Measurements from ENCODE around the gene ACSM4. TPM values are rescaled to one million over a fixed set of nuclear protein-coding genes. Genes with fewer than 3 reads are reported as not detected.
"Not testable (repeated sequence)": the region's sequence is repeated elsewhere in the genome, so short reads cannot be mapped to it uniquely, and the experiment has no call there.

Gene ACSM4
- total RNA-seq, 1 donor from 2014 or later: not detected

GRCh38 chr12:7337790-7338189 lies 33.9 kb downstream of the ACSM4 start:
- not testable (repeated sequence) for DNase-seq

DNA sequence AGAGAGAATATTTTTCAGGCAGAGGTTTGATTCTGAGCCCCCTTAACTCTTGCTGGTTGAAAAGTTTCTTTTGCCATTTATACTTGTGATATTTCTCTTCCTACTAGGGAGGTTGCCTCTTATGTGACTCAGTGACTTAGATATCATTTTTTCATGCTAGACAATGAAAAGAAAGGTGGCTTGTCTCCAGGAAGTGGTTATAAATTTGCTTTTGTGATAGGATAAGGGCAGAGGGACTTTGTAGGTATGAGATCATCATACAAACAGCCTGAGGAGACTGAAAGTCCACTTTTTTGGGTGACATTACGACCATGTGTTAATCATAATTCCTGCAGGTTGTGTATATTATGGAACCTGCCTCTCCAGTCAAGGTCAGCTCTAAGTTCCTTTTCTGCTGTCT lies 35.8 kb downstream of the ACSM4 start:
- no peak for DNase-seq

DNA sequence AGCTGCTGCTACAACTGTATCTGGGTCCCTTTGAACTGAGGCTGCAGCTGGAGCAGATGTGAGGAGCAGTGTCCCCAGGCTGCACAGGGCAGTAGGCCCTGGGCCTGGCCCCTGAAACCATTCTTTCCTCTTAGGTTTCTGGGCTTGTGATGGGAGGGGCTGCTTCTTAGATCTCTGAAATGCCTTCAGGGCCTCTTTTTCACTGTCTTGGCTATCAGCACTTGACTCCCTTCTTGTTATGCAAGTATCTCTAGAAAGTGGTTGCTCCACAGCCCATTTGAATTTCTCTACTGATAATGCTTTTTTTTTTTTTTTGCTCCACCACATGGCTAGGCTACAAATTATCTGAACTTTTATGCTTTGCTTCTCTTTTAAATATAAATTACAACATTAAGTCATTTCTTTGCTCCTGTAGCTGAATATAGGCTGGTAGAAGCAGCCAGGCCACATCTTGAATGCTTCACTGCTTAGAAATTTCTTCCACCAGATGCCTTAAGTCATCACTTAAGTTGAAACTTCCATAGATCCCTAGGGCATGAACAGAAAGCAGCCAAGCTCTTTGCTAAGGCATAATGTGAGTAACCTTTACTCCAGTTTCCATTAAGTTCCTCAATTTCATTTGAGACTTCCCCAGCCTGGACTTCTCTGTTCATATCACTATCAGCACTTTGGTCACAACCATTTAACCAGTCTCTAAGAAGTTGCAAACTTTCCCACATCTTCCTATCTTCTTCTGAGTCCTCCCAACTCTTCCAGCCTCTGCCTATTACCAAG lies 41.1 kb downstream of the ACSM4 start:
- DNase-seq: no peak

DNA sequence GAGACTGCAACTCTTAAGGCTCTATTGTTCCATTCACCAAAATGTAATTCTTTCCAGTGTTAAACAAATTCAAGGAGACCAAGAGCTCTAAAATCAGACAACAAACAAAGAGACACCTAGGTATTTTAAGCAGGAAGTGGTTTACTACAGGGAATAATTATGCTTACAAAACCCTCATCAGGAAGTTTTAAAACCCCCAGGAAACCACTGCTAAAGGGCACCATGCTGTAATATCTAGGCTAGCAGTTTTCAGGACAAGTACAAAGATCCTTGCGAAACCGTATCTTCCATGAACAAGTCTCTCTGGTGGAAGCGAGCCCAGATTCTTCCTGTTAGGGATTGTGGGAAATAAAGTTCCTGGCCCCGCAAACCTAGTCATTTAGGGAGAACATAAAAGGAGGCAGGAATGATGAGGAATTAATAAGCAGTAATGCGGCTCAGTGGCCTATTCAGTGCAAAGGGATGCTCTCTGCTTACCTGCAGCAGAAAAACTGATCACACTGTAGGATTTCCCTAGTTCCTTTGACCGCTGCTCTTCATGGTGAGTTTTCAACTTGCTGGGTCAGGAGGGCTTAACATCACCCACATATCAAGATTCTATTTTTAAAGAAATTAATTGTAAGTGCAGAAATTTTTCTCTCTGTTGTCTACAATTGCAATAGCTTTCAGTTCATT lies 42.8 kb downstream of the ACSM4 start:
- no peak for DNase-seq

DNA sequence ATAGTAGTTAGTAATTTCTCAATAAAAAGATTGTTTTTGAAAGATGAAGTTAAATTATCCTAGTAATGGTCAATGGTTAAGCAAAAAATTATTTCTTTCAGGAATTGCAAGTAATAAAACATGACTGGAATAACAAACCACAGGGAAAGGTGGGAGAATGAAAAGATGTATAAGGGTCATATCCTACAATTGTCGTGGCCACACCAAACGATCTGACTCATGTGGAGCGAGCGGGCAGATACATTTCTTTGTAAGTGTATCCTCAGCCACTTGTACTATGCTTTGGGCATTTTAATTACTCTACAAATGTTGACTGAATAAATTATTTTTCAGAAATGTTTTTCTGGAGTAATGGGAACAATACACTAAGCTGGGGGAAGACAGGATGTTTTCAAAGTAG lies 45.5 kb downstream of the ACSM4 start:
- peak; percentile 75 for DNase-seq

- no peak for DNase-seq
Observed at GRCh38 chr12:7351177-7351576, 47.3 kb downstream of the ACSM4 start.

DNA sequence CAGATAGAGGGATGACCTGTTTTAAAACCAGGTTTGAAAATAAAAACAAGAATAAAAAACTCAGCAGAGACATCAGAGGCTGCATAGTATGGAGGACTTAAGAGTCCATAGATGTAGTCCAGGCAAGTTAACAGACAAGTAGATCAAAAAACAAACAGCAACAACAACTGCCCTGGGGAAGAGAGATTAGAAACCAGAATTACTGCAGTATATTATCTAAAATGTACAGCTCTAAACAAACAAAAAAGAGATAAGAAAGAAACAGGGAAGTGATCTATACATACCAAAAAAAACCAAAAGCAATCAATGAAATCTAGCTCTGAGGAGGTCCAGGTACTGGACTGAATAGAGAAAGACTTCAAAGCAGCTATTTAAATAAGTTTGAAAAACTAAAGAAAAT lies 48.8 kb downstream of the ACSM4 start:
- no peak for DNase-seq

DNA sequence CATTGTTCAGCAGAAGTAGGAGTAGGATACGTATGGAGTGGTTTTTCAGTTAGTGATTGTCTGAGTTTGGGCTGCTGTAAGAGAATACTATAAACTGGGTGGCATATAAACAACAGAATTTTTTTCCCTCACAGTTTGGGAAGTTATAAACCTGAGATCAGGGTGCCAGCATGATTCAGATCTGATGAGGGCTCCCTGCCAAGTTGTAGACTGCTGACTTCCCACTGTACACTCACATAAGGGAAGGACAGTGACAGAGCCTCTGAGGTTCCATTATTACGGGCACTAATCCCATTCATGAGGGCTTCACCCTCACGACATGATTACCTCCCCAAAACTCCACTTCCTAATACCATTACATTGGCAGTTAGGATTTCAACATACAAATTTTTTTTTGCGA lies 50.7 kb downstream of the ACSM4 start:
- DNase-seq: peak; percentile 63

DNA sequence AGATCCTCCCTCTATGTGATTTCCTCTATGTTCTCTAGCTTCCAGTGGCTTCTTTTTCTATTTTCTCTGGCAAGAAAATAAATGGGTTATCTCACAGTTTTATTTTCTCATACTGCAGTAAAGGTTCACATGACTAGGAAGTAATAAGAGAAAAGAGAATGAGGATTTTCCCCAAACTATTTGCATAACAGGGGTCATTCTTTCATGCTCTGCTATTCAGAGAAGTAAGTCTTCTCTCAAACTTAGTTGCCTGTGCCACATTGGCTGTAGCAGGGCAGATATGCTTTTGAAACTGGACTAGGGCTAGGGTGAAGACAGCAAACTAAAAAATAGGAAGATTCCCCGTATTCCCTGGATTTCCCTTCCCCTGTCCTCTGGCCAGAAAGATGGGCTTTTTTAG lies 57.4 kb downstream of the ACSM4 start:
- DNase-seq: no peak

DNA sequence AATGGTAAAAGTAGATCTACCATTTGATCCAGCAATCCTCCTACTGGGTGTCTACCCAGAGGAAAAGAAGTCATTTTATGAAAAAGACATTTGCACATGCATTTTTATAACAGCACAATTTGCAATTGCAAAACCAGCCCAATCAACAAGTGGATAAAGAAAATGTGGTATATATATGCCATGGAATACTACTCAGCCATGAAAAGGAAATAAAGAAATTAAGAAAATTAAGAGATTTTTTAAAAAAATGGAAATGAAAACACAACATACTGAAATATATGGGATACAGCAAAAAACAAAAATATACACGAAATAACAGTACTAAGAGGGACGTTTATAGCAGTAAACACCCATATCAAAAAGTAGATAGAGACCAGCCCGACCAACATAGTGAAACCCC lies 58.9 kb downstream of the ACSM4 start:
- no peak for DNase-seq

DNA sequence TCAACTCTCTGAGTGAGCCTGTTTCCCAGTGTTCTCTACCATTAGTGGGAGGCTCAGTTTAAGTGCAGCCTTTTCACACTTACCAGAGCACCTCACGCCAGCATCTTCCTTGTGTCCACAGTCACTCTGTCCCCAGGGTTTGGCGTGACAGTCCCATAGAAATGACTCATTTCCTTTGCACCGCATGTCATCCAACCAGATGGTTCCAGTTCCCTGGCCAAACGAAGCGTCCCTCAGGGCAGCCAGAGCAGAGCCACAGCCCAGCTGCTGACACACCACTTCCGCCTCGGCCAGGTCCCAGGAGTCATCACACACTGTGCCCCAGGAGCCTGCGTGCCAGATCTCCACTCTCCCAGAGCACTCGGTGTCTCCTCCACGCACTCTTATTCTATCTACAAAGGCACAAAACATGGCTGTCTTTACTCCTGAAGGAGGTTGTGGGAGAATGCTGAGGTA lies 65.4 kb downstream of the ACSM4 start:
- peak; percentile 46 for DNase-seq

DNA sequence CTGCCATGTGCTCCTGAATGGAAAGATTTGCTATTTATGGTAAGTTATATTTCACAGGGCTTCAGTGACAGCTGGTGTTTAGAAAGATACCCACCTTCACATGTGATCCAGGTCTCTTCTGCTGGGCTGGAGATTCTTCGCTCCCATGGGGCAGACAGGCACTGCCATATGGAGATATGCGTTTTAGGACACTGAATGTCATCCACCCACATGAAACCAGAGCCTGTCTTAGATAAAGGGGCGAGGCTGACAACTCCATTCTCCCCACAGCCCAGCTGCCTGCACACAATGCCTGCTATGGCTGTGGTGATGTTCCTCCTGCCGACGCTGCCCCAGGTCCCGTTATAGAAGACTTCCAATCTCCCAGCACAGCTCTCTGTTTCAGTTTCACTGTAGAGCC lies 69.4 kb downstream of the ACSM4 start:
- DNase-seq: no peak

- DNase-seq: peak; percentile 72
Observed at GRCh38 chr12:7374423-7375144, 70.7 kb downstream of the ACSM4 start.

DNA sequence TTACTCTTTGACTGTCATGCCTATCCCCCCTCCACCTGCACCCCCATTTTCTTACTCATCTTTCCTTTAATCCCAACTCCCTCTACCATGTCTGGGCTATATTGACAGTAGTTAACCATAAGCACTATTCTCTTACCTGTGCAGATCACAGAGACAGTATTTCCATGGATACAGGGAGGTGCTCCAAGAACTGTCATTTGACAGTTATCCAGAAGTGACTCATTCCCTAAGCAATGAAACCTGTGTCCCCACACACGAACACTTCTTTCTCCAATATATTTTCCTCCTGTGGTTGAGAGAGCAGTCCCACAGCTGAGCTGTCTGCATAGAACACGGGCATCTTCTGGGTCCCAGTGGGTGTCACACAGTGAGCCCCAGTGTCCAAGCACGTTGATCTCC lies 71.3 kb downstream of the ACSM4 start:
- no peak for DNase-seq

- DNase-seq: no peak
Observed at GRCh38 chr12:7376196-7376595, 72.3 kb downstream of the ACSM4 start.

Other genes starting within 250 kb of the ACSM4 start
- 0.19 and 1.4 TPM in 2 replicates for gene C1S, start 243.4 kb upstream of the ACSM4 start, total RNA-seq
- gene C1R, start 211.6 kb upstream of the ACSM4 start, total RNA-seq: 2.0 TPM in 2 replicates
- 26.7 and 28.8 TPM in 2 replicates for gene C1RL, start 194.9 kb upstream of the ACSM4 start, total RNA-seq
- 0.19 TPM in 1 of 2 replicates, not detected in the other for gene RBP5, start 175.2 kb upstream of the ACSM4 start, total RNA-seq
- gene CLSTN3, start 173.7 kb upstream of the ACSM4 start, total RNA-seq: 35.2 and 42.0 TPM in 2 replicates
- 36.2 and 36.8 TPM in 2 replicates for gene PEX5, start 114.4 kb upstream of the ACSM4 start, total RNA-seq
- 5.4 and 7.1 TPM in 2 replicates for gene CD163L1, start 140.1 kb downstream of the ACSM4 start, total RNA-seq
- not detected in 2 replicates for gene CD163, start 199.7 kb downstream of the ACSM4 start, total RNA-seq